Stimulated activated CD8-positive, alpha-beta memory T cell treated with anti-CD3 and anti-CD28 coated beads, Interleukin-7, amount 100 ng/mL, for 1 hour (primary cell): ENCODE data around the gene RS1.

ENCODE experiments used
- DNase-seq, 2 donors: peaks; one replicate each; pipeline ENCODE4 v3.0.0-alpha.2; 2020; ENCODE audit warnings: low read depth in 2 of 2

Gene RS1

GRCh38 chrX:18668071-18668835 is 3.7 kb downstream of the RS1 start:
- no peak for DNase-seq

- no peak for DNase-seq
Measured at GRCh38 chrX:18666614-18667013, 5.3 kb downstream of the RS1 start.

GRCh38 chrX:18664947-18665346 is 7.0 kb downstream of the RS1 start:
- no peak for DNase-seq

- no peak for DNase-seq
Measured at GRCh38 chrX:18661273-18661672, 10.6 kb downstream of the RS1 start.

GRCh38 chrX:18654875-18655836 is 16.8 kb downstream of the RS1 start:
- DNase-seq = no peak

GRCh38 chrX:18652636-18653035 is 19.3 kb downstream of the RS1 start:
- DNase-seq = no peak

GRCh38 chrX:18650662-18651061 is 21.2 kb downstream of the RS1 start:
- DNase-seq = no peak

GRCh38 chrX:18649498-18649951 is 22.4 kb downstream of the RS1 start:
- DNase-seq = no peak

GRCh38 chrX:18647621-18648020 is 24.3 kb downstream of the RS1 start:
- DNase-seq = no peak

GRCh38 chrX:18643853-18644252 is 28.1 kb downstream of the RS1 start:
- no peak for DNase-seq

GRCh38 chrX:18643243-18643642 is 28.7 kb downstream of the RS1 start:
- DNase-seq = no peak

GRCh38 chrX:18640686-18641085 is 31.2 kb downstream of the RS1 start:
- DNase-seq = no peak

- DNase-seq = no peak
Measured at GRCh38 chrX:18639280-18639679, 32.6 kb downstream of the RS1 start.

- no peak for DNase-seq
Measured at GRCh38 chrX:18638398-18638797, 33.5 kb downstream of the RS1 start.

GRCh38 chrX:18630934-18631333 is 41.0 kb downstream of the RS1 start:
- no peak for DNase-seq

GRCh38 chrX:18624599-18624998 is 47.3 kb downstream of the RS1 start:
- DNase-seq = no peak

- no peak for DNase-seq
Measured at GRCh38 chrX:18620349-18620748, 51.6 kb downstream of the RS1 start.

- DNase-seq = no peak
Measured at GRCh38 chrX:18619288-18619687, 52.6 kb downstream of the RS1 start.

GRCh38 chrX:18617407-18617750 is 54.5 kb downstream of the RS1 start:
- no peak for DNase-seq

- no peak for DNase-seq
Measured at GRCh38 chrX:18616688-18617406, 55.1 kb downstream of the RS1 start.

- DNase-seq = no peak
Measured at GRCh38 chrX:18613930-18614639, 57.8 kb downstream of the RS1 start.

GRCh38 chrX:18607966-18608365 is 63.9 kb downstream of the RS1 start:
- no peak for DNase-seq
